Right atrium auricular region (tissue), 2 donors: Measurements from ENCODE around the gene PTGES. TPM values are rescaled to one million over a fixed set of nuclear protein-coding genes. Genes with fewer than 3 reads are reported as not detected.

Experiments
- DNase-seq: peaks from one replicate; pipeline ENCODE4 v3.0.0-alpha.2; 2019; ENCODE audit warnings: low spot score
- H3K27ac ChIP-seq, 2 donors: fragments of 200-600 bp; sonication (generic); 1 replicate in 1 of 2; 2 replicates in 1 of 2; pipeline ENCODE4 v1.5.1; 2016 to 2019
- H3K27me3 ChIP-seq, 2 donors: fragments of 200-600 bp; sonication (generic); one replicate each; pipeline versions ENCODE4 v1.5.1 to v1.6.0; 2017 to 2019
- H3K36me3 ChIP-seq: fragments of 200-600 bp; sonication (generic); one replicate; pipeline ENCODE4 v1.5.1; 2016
- H3K4me1 ChIP-seq, 2 donors: fragments of 200-600 bp; sonication (generic); one replicate each; pipeline versions ENCODE4 v1.5.1 to v1.6.0; 2017 to 2019
- H3K4me3 ChIP-seq, 2 donors: fragments of 200-600 bp; sonication (generic); 1 replicate in 1 of 2; 2 replicates in 1 of 2; pipeline ENCODE4 v1.5.1; 2017 to 2019; ENCODE audit warnings: mild to moderate bottlenecking in 1 of 2, moderate library complexity in 1 of 2
- H3K9me3 ChIP-seq, 2 donors: fragments of 200-600 bp; sonication (generic); one replicate each; pipeline ENCODE4 v1.5.1; 2019
- total RNA-seq, 2 donors: library from RNA; depleted of rRNA; stranded (reverse); fragments of >200 nt; gene quantifications; one replicate each; pipeline ENCODE4 v1.1.0, GENCODE V29; 2016
- TF ChIP-seq, protein P1 (sequence below), 2 donors: fragments of 200-600 bp; sonication (generic); IDR thresholded peaks; one replicate each; pipeline ENCODE4 v1.5.1; 2019; ENCODE audit warnings: antibody characterized with exemption in 2 of 2

PTGES gene
- total RNA-seq, 2 donors from 2014 or later = 1.1 to 2.6 TPM

DNA sequence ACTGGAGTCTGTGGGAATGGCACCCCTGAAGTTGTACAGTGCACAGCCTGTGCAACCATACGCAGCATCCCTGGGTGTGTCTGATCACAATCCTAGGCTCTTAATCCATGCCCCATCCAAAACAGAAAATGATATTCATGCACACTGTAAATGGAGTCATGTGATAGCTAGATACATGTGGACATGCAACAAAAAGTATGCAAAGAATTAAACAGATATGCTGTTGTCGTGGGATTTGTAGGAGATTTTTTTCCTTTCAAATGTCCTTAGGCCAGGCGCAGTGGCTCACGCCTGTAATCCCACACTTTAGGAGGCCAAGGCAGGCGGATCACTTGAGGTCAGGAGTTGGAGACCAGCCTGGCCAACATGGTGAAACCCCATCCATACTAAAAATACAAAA is 51.3 kb downstream of the PTGES start:
- Histone ChIP-seq H3K36me3 (no peaks in the 10 kb centered on the region), H3K4me1 (peaks cover 0 to 22% of the 10 kb centered on the region in 2 donors), H3K27ac (no peak overlapping the region), H3K4me3 (no peak overlapping the region), H3K27me3 (no peaks in the 10 kb centered on the region), H3K9me3 (no peaks in the 10 kb centered on the region)
- DNase-seq = no peak
- TF ChIP-seq, protein P1, sequence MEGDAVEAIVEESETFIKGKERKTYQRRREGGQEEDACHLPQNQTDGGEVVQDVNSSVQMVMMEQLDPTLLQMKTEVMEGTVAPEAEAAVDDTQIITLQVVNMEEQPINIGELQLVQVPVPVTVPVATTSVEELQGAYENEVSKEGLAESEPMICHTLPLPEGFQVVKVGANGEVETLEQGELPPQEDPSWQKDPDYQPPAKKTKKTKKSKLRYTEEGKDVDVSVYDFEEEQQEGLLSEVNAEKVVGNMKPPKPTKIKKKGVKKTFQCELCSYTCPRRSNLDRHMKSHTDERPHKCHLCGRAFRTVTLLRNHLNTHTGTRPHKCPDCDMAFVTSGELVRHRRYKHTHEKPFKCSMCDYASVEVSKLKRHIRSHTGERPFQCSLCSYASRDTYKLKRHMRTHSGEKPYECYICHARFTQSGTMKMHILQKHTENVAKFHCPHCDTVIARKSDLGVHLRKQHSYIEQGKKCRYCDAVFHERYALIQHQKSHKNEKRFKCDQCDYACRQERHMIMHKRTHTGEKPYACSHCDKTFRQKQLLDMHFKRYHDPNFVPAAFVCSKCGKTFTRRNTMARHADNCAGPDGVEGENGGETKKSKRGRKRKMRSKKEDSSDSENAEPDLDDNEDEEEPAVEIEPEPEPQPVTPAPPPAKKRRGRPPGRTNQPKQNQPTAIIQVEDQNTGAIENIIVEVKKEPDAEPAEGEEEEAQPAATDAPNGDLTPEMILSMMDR (IDR thresholded peaks at IDR 0.05) = no peak

DNA sequence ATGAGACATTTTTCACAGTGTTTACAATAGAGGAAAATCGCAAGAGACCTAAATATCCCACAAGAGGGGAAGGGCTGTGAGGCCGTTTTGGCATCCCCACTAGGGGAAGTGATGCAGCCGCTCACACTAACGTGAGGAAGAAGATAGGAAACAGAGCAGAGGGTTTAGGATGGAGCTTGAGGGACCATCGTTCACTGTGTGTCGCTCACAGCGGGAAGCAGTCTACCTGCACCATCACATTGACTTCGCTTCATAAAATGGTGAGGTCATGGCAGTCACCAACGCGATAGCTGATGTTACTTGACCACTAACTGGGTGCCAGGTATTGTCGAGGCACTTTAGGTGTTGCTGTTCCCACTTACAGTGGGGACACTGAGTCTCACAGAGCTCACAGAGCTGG is 51.8 kb downstream of the PTGES start:
- Histone ChIP-seq H3K4me3 (no peak overlapping the region), H3K36me3 (no peaks in the 10 kb centered on the region), H3K9me3 (no peaks in the 10 kb centered on the region), H3K27ac (no peak overlapping the region), H3K4me1 (peaks cover 0 to 25% of the 10 kb centered on the region in 2 donors), H3K27me3 (no peaks in the 10 kb centered on the region)
- no peak for DNase-seq
- TF ChIP-seq, protein P1 (IDR thresholded peaks at IDR 0.05) = no peak

DNA sequence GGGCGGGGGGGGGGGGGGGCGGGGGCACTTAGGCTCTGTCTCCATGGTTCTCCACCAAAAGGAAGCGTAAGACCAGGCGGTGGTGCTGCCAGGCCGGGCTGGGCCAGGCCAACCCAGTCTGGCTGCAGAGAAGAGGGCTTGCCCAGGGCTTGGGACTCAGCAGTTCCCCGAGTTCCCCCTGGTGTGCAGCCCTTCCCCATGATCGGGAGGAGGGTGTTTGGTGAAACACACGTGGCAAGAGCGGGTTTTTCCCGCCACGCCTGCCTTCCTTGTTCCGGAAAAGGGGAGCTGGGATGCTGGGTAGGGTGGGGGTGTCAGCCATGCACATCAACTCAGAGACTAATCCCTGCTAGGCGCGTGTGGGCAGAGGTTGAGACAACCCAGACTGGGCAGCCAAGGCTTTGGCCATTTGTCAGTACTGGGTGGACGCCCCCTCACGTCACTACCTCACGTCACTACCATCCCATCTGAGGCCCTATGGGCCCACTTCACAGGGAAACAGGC is 54.5 kb downstream of the PTGES start:
- peak overlapping the region in 1 of 2 donors; percentile 42 for H3K4me3 ChIP-seq
- DNase-seq = peak; percentile 96
- H3K4me1 ChIP-seq = peaks cover 0 to 19% of the 10 kb centered on the region in 2 donors
- TF ChIP-seq, protein P1 (IDR thresholded peaks at IDR 0.05) = no peak
- peak overlapping the region; percentile 73 to 84 for H3K27ac ChIP-seq
- H3K9me3 ChIP-seq = no peaks in the 10 kb centered on the region
- H3K36me3 ChIP-seq = no peaks in the 10 kb centered on the region
- H3K27me3 ChIP-seq = no peaks in the 10 kb centered on the region

DNA sequence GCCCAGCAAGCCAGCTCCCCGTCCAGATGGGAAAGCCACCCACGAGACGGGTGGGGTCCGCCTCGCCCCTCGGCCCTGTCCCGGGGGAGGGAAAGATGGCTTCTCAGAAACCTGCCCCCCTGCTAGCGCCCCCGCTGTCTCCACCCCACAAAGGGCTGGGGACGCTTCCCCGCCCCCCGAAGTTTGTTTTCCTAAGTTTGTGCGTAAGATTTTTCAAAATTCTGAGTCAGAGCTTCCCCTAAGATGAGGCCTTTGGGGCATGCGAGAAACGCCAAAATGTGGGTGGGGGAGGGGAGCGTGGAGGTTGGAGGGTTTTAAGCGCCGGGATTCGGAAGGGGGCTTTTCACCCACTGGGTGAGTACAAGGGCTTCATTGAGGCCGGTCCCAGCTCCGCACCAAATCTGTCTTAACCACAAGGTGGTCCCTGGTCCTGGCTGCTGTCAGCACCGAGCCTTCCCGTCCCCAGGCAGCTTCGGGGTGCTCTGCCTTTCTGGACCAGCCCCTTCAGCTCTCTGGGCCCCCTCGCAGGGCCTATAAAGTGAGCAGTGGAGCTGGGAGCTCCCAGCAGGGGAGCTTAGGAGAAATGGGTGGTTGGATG is 55.1 kb downstream of the PTGES start:
- DNase-seq = peak; percentile 86
- no peaks in the 10 kb centered on the region for H3K27me3 ChIP-seq
- TF ChIP-seq, protein P1 (IDR thresholded peaks at IDR 0.05) = no peak
- peaks cover 0 to 19% of the 10 kb centered on the region in 2 donors for H3K4me1 ChIP-seq
- H3K9me3 ChIP-seq = no peaks in the 10 kb centered on the region
- no peaks in the 10 kb centered on the region for H3K36me3 ChIP-seq
- H3K4me3 ChIP-seq = peak overlapping the region; percentile 27 to 42
- H3K27ac ChIP-seq = peak overlapping the region; percentile 73 to 84

DNA sequence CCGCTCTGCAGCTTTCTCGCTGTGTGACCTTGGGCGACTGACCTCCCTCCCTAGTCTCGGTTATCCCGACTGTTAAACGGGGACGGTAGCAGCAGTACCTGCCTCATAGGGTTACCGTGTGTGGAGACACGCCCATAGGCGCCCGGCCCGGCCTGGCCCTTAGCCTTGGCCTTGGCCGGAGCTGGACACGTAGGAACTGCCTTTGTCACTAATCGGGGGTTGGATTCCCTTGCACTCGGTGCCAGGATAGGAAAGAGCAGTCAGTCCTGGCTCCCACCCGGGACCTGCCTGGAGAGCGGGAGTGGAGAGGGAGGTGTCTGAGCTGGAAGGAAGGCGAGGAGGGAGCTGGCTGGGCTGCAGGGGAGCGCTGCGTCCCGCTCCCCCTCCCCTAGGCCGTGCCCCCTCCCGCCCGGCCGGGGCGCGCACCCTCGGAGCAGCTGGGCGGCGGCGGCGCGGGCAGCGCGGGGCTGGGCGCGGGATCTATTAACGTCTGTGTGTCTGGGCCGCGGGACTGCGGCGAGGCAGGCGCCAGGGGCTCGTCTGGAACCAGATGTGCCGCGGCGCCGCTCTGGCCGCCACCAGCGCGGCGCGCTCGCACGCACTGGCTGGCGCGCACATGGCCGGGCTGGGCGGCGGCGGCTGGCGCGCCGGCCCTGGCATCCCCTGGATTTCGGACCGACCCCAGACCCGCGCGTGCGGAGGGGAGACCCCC is 55.7 kb downstream of the PTGES start:
- Histone ChIP-seq H3K4me3 (peak overlapping the region; percentile 27 to 42), H3K9me3 (no peaks in the 10 kb centered on the region), H3K27me3 (no peaks in the 10 kb centered on the region), H3K4me1 (peaks cover 0 to 19% of the 10 kb centered on the region in 2 donors), H3K36me3 (no peaks in the 10 kb centered on the region), H3K27ac (peak overlapping the region; percentile 73 to 84)
- TF ChIP-seq, protein P1 (IDR thresholded peaks at IDR 0.05) = no peak
- DNase-seq = peak; percentile 83
